Measurements from ENCODE around the gene HPS6. TPM values are rescaled to one million over a fixed set of nuclear protein-coding genes. Genes with fewer than 3 reads are reported as not detected.
A peak's percentile ranks its signal among the peaks of the same experiment; 100 is the strongest.

Gene HPS6
- total RNA-seq, 2 experiments from 2014 or later = 23.8 to 25.8 TPM

- peaks cover 7% of the 10 kb centered on the region for H3K36me3 Mint-ChIP-seq
- DNase-seq = no peak
- peaks cover 49% of the 10 kb centered on the region for H3K4me1 Mint-ChIP-seq
- peak overlapping the region; percentile 92 for H3K27ac Mint-ChIP-seq
- POLR2A ChIA-PET = interaction anchor here (1.0 to 4.3 kb wide), 6 partner anchors 14 to 530 kb away, joined by 3 to 29 read pairs (median 6); partner anchors contain the start of genes OGA and PPRC1
- H3K27me3 Mint-ChIP-seq = no peaks in the 10 kb centered on the region
- H3K9me3 Mint-ChIP-seq = no peaks in the 10 kb centered on the region
- peak overlapping the region; percentile 88 for H3K4me3 Mint-ChIP-seq
- no peak for ATAC-seq (ENCODE audit: low read depth)
These were observed 50.6 kb downstream of the HPS6 start for GRCh38 chr10:102115775-102116174.

- peak overlapping the region; percentile 92 for H3K27ac Mint-ChIP-seq
- peaks cover 7% of the 10 kb centered on the region for H3K36me3 Mint-ChIP-seq
- no peaks in the 10 kb centered on the region for H3K27me3 Mint-ChIP-seq
- POLR2A ChIA-PET = interaction anchor here (2.9 kb wide), 1 partner anchor 298 kb away, joined by 14 read pairs; the partner anchor contains the start of gene OGA
- H3K4me3 Mint-ChIP-seq = peak overlapping the region; percentile 88
- no peaks in the 10 kb centered on the region for H3K9me3 Mint-ChIP-seq
- DNase-seq (no peak), ATAC-seq (ENCODE audit: low read depth) (no peak)
- peaks cover 55% of the 10 kb centered on the region for H3K4me1 Mint-ChIP-seq
These were observed 51.5 kb downstream of the HPS6 start for GRCh38 chr10:102116656-102117055.

Other genes with a start within 250 kb of the HPS6 start
- gene OGA, start 246.9 kb upstream of the HPS6 start, total RNA-seq = 100 to 1,000 TPM; 207 to 212 TPM
- gene KCNIP2, start 221.5 kb upstream of the HPS6 start, total RNA-seq = 1 to 10 TPM; 3.1 to 4.1 TPM
- 10 to 100 TPM; 27.8 to 30.5 TPM for gene ARMH3, start 9.2 kb upstream of the HPS6 start, total RNA-seq
- 100 to 1,000 TPM; 115 to 117 TPM for gene LDB1, start 55.0 kb downstream of the HPS6 start, total RNA-seq
- gene PPRC1, start 67.7 kb downstream of the HPS6 start, total RNA-seq = 10 to 100 TPM; 46.4 to 47.4 TPM
- gene NOLC1, start 87.0 kb downstream of the HPS6 start, total RNA-seq = 10 to 100 TPM; 73.8 to 78.3 TPM
- gene ELOVL3, start 160.9 kb downstream of the HPS6 start, total RNA-seq = under 1 TPM in 1 of 2 experiments, not detected in 1; 0.22 TPM
- gene PITX3, start 176.2 kb downstream of the HPS6 start, total RNA-seq = not detected
- 10 to 100 TPM; 40.1 to 40.6 TPM for gene GBF1, start 180.2 kb downstream of the HPS6 start, total RNA-seq

Measured in activated naive CD8-positive, alpha-beta T cell treated with anti-CD3 and anti-CD28 coated beads, Interleukin-2, amount 10 ng/mL, durations not matched to agents 7 days and 5 days (primary cell).